Mesenchymal stem cell (in vitro differentiated cells and primary cell): Measurements from ENCODE around the gene DHPS.
A peak's percentile ranks its signal among the peaks of the same experiment; 100 is the strongest.

ENCODE experiments used
- DNase-seq: peaks from one replicate; pipeline ENCODE4 v3.0.0-alpha.2; 2013
- H2AFZ ChIP-seq: one replicate; pipeline ENCODE4 v1.6.1; 2013; ENCODE audit warnings: low read depth, mild to moderate bottlenecking, control low read depth, inconsistent platforms, low read length, moderate library complexity
- H2AK5ac ChIP-seq: 2 replicates; pipeline ENCODE4 v1.6.1; 2013; ENCODE audit warnings: low read length, moderate library complexity, mild to moderate bottlenecking, inconsistent platforms; ENCODE audit not compliant: severe bottlenecking
- H2BK120ac ChIP-seq: one replicate; pipeline ENCODE4 v1.6.1; 2013; ENCODE audit warnings: low read depth, mild to moderate bottlenecking, inconsistent platforms, low read length, moderate library complexity
- H2BK12ac ChIP-seq, 2 experiments: one replicate each; pipeline ENCODE4 v1.6.1; 2013; ENCODE audit warnings: inconsistent platforms in 2 of 2, low read length in 2 of 2, mild to moderate bottlenecking in 2 of 2, moderate library complexity in 2 of 2, control low read depth in 1 of 2
- H2BK15ac ChIP-seq: one replicate; pipeline ENCODE4 v1.6.1; 2013; ENCODE audit warnings: mild to moderate bottlenecking, low read depth, inconsistent platforms; ENCODE audit not compliant: poor library complexity, severe bottlenecking
- H2BK5ac ChIP-seq: 2 replicates; pipeline ENCODE4 v1.6.1; 2013; ENCODE audit warnings: low read depth, mild to moderate bottlenecking, low read length, control low read depth, inconsistent platforms; ENCODE audit not compliant: poor library complexity, severe bottlenecking
- H3K14ac ChIP-seq, 2 experiments: one replicate each; pipeline ENCODE4 v1.6.1; 2013; ENCODE audit warnings: inconsistent platforms in 2 of 2, low read length in 2 of 2, control low read depth in 1 of 2, mild to moderate bottlenecking in 1 of 2, moderate library complexity in 1 of 2
- H3K18ac ChIP-seq, 2 experiments: one replicate each; pipeline ENCODE4 v1.6.1; 2013; ENCODE audit warnings: inconsistent platforms in 2 of 2, low read length in 2 of 2, control low read depth in 1 of 2, low read depth in 1 of 2, mild to moderate bottlenecking in 1 of 2
- H3K23ac ChIP-seq, 2 experiments: one replicate each; pipeline ENCODE4 v1.6.1; 2013; ENCODE audit warnings: inconsistent platforms in 2 of 2, low read length in 2 of 2, mild to moderate bottlenecking in 2 of 2, moderate library complexity in 2 of 2, control low read depth in 1 of 2
- H3K27ac ChIP-seq: 2 replicates; pipeline ENCODE4 v1.5.1; 2013; ENCODE audit warnings: mild to moderate bottlenecking, moderate library complexity, low read length, control low read depth, inconsistent platforms; ENCODE audit not compliant: poor library complexity, severe bottlenecking
- H3K27me3 ChIP-seq, 2 experiments: 2 replicates each; pipeline versions ENCODE4 v1.6.1 to v1.7.0; 2013; ENCODE audit warnings: low read length in 2 of 2, mild to moderate bottlenecking in 2 of 2, moderate library complexity in 2 of 2, control low read depth in 1 of 2, inconsistent platforms in 1 of 2; ENCODE audit not compliant: control insufficient read depth in 1 of 2, insufficient read depth in 1 of 2
- H3K36me3 ChIP-seq, 2 experiments: 2 replicates each; pipeline versions ENCODE4 v1.6.1 to v1.7.0; 2013; ENCODE audit warnings: low read length in 2 of 2, control low read depth in 1 of 2, inconsistent platforms in 1 of 2, low read depth in 1 of 2, mild to moderate bottlenecking in 1 of 2; ENCODE audit not compliant: insufficient read depth in 2 of 2, control insufficient read depth in 1 of 2
- H3K4ac ChIP-seq, 2 experiments: one replicate each; pipeline ENCODE4 v1.6.1; 2013; ENCODE audit warnings: inconsistent platforms in 2 of 2, low read length in 2 of 2, mild to moderate bottlenecking in 2 of 2, moderate library complexity in 2 of 2, control low read depth in 1 of 2, low read depth in 1 of 2
- H3K4me1 ChIP-seq: 2 replicates; pipeline ENCODE4 v1.6.1; 2013; ENCODE audit warnings: low read depth, low read length, control low read depth; ENCODE audit not compliant: control insufficient read depth, insufficient read depth
- H3K4me2 ChIP-seq: 2 replicates; pipeline ENCODE4 v1.6.1; 2013; ENCODE audit warnings: low read length, mild to moderate bottlenecking, inconsistent platforms; ENCODE audit not compliant: poor library complexity, severe bottlenecking
- H3K4me3 ChIP-seq, 2 experiments: 2 replicates each; pipeline versions ENCODE4 v1.5.1 to v1.7.0; 2013; ENCODE audit warnings: low read length in 2 of 2, mild to moderate bottlenecking in 2 of 2, control low read depth in 1 of 2, low read depth in 1 of 2; ENCODE audit not compliant: insufficient read depth in 1 of 2
- H3K79me1 ChIP-seq: replicated peaks from 2 replicates; pipeline ENCODE4 v1.6.1; 2013; ENCODE audit warnings: mild to moderate bottlenecking, control low read depth, low read length, inconsistent platforms; ENCODE audit not compliant: poor library complexity, severe bottlenecking
- H3K9ac ChIP-seq: 2 replicates; pipeline ENCODE4 v1.7.0; 2013; ENCODE audit warnings: mild to moderate bottlenecking, low read length, moderate library complexity
- H3K9me3 ChIP-seq: 2 replicates; pipeline ENCODE4 v1.7.0; 2013; ENCODE audit warnings: mild to moderate bottlenecking, low read length; ENCODE audit not compliant: control insufficient read depth
- H4K8ac ChIP-seq: one replicate; pipeline ENCODE4 v1.6.1; 2013; ENCODE audit warnings: inconsistent platforms, mild to moderate bottlenecking, low read length, moderate library complexity
- H4K91ac ChIP-seq: one replicate; pipeline ENCODE4 v1.6.1; 2013; ENCODE audit warnings: mild to moderate bottlenecking, low read length, inconsistent platforms
- WGBS: methylation state at CpG from one replicate; pipeline ENCODE4 v1.1.7; 2013; ENCODE audit warnings: mixed read lengths; 5-methylcytosine and 5-hydroxymethylcytosine counted together

Gene DHPS

DNA sequence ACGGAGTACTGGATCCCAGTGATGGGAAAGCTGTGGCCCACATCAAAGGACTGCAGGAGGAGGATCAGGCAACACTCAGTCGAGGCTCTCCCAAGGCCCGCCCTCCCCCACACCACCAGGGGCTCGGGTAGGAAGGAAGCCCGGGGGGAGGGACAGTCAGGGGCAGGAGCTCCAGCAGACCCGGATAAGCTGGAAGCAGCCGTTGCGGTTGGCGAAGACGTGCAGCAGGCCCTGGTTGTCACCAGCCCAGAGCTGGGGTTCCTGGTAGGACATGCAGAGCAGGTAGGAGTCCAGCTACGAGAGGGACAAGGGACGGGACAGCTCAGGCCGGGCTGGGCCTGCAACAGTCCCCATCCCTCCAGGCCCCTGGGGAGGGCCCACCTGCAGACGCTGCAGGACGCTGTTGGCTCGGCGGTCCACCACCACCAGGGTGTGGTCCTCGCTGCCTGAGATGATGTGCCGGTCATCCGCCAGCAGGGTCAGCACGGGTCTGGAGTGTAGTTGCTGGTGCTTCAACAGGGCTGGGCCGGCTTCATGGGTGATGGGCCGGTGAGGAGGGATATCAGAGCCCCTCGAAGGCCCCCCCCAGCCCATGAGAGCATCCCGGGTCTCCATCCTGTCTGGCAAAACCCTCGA is 8.0 kb upstream of the DHPS start:
- Histone ChIP-seq H3K9me3 (no peaks in the 10 kb centered on the region), H3K18ac (no peak overlapping the region), H2AFZ (no peak overlapping the region), H2BK12ac (no peak overlapping the region), H2AK5ac (no peak overlapping the region), H2BK5ac (no peak overlapping the region), H2BK120ac (no peak overlapping the region), H3K36me3 (peaks cover 35 to 44% of the 10 kb centered on the region in 2 experiments), H3K4ac (no peak overlapping the region), H3K79me1 (peaks cover 12% of the 10 kb centered on the region), H3K9ac (no peak overlapping the region), H3K27me3 (no peaks in the 10 kb centered on the region), H2BK15ac (no peak overlapping the region), H3K4me2 (no peak overlapping the region), H3K14ac (no peak overlapping the region), H3K23ac (no peak overlapping the region), H4K8ac (peak overlapping the region; percentile 19), H3K27ac (no peak overlapping the region), H3K4me1 (peaks cover 2% of the 10 kb centered on the region), H3K4me3 (no peak overlapping the region), H4K91ac (no peak overlapping the region)
- WGBS = 87% methylated on average over 24 of the region's 26 CpGs
- DNase-seq = no peak

DNA sequence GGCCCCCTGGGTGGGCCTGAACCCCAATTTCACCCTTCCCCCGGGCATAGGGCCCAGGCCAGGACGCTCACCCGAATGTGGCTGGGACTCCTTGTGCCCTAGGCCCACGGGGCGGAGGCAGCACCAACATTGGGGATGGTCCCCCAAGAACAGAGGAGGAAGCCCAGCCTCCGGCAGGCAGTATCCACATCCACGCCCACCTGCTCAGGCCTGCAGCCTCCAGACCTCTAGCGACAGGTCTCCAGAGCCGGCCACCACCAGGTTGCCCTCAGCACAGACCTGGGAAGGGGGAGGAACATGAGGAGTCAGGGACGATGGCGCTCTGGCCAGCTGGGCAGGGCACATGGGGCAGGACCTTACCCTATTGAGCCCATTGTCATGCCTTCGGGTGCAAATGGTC is 7.3 kb upstream of the DHPS start:
- 90% methylated on average over 12 of the region's 12 CpGs for WGBS

DNA sequence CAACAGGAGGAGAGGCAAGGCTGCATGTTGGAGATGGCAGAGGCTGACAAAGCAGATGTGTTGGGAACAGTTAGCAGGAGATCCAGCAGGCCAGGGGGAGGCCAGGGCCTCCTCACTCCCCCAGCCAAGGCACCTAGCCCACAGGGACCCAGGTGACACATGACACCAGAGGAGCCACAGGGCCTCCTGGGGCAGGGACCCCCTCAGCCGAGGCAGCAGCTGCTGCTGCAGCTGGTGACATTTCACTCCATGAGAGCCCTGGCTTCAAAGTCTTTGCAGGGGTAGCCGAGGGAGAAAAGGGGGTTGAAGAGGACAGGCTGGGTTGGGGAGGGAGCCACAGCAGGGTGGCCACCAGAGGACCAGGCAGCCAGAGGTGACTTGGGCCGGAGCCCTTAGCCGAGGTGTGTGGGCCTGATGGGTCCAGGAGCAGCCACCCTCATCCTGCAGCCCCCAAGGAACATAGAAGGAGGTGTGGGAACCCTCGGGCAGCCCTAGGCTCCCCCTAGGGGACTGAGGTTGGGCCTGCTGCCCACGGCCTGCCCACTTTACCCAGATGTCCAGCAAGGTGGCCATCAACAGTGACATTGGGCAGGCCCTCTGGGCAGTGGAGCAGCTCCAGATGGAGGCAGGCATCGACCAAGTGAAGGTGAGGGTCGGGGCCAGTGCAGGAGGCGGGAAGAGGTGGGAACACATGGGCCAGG is 6.0 kb upstream of the DHPS start, which contains the start of gene GNG14:
Gene GNG14, plus strand, starts transcription at position 503 of the 701 bp plus-strand sequence. Its CDS starts 51 bp downstream, at position 554.
- Histone ChIP-seq H4K91ac (no peak within 1 kb of the TSS), H3K9me3 (no peaks in the 10 kb centered on the region), H3K79me1 (peaks cover 9% of the 10 kb centered on the region), H3K4me3 (no peak within 1 kb of the TSS), H3K14ac (no peak within 1 kb of the TSS), H3K27me3 (no peaks in the 10 kb centered on the region), H2BK15ac (no peak within 1 kb of the TSS), H3K9ac (no peak within 1 kb of the TSS), H3K4me1 (no peaks in the 10 kb centered on the region), H3K4me2 (no peak within 1 kb of the TSS), H3K27ac (no peak within 1 kb of the TSS), H2AK5ac (no peak within 1 kb of the TSS), H3K36me3 (peaks cover 26 to 37% of the 10 kb centered on the region in 2 experiments), H2BK120ac (no peak within 1 kb of the TSS), H3K23ac (no peak within 1 kb of the TSS), H3K4ac (no peak within 1 kb of the TSS), H3K18ac (no peak within 1 kb of the TSS), H4K8ac (peak within 1 kb of the TSS; percentile 16), H2BK5ac (no peak within 1 kb of the TSS), H2BK12ac (no peak within 1 kb of the TSS), H2AFZ (no peak within 1 kb of the TSS)
- 97% methylated on average over 9 of the region's 9 CpGs for WGBS
- DNase-seq = no peak

More for the DNA sequence above, 7.3 kb upstream of the DHPS start:
- Histone ChIP-seq H2BK5ac (no peak overlapping the region), H4K8ac (no peak overlapping the region), H4K91ac (no peak overlapping the region), H3K23ac (no peak overlapping the region), H3K36me3 (peaks cover 32 to 41% of the 10 kb centered on the region in 2 experiments), H2BK15ac (no peak overlapping the region), H2BK120ac (no peak overlapping the region), H3K79me1 (peaks cover 9% of the 10 kb centered on the region), H2AFZ (no peak overlapping the region), H3K18ac (no peak overlapping the region), H3K9ac (no peak overlapping the region), H3K4ac (no peak overlapping the region), H2AK5ac (no peak overlapping the region), H3K9me3 (no peaks in the 10 kb centered on the region), H3K4me1 (no peaks in the 10 kb centered on the region), H3K14ac (no peak overlapping the region), H3K4me3 (no peak overlapping the region), H3K4me2 (no peak overlapping the region), H2BK12ac (no peak overlapping the region), H3K27me3 (no peaks in the 10 kb centered on the region), H3K27ac (no peak overlapping the region)
- no peak for DNase-seq

DNA sequence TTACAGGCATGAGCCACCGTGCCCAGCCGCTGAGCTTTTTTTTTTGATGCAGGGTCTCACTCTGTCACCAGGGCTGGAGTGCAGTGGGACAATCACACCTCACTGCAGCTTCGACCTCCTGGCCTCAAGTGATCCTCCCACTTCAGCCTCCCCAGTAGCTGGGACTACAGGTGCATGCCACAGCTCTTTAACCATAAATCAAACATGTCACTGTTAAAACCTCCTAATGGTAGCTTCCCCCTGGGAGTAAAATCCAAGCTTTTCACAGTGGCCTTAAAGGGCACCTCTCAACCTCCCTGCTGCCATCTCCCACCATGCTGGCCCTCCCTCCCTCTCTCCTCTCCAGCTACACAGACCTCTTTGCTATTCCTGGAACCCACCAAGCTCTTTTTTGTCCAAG is 4.2 kb upstream of the DHPS start:
- Histone ChIP-seq H4K8ac (no peak overlapping the region), H3K27ac (no peak overlapping the region), H3K27me3 (no peaks in the 10 kb centered on the region), H2BK5ac (no peak overlapping the region), H2AK5ac (no peak overlapping the region), H2BK12ac (no peak overlapping the region), H2BK15ac (no peak overlapping the region), H3K36me3 (peaks cover 19 to 30% of the 10 kb centered on the region in 2 experiments), H3K4me2 (no peak overlapping the region), H3K9me3 (no peaks in the 10 kb centered on the region), H3K79me1 (peaks cover 4% of the 10 kb centered on the region), H3K18ac (no peak overlapping the region), H3K4me1 (no peaks in the 10 kb centered on the region), H3K9ac (no peak overlapping the region), H3K14ac (no peak overlapping the region), H2AFZ (no peak overlapping the region), H3K4me3 (no peak overlapping the region), H4K91ac (no peak overlapping the region), H3K4ac (no peak overlapping the region), H2BK120ac (no peak overlapping the region), H3K23ac (no peak overlapping the region)
- no peak for DNase-seq
- WGBS = 92% methylated on average over 3 of the region's 3 CpGs
